ENCODE data around the gene DCDC1.

DNA sequence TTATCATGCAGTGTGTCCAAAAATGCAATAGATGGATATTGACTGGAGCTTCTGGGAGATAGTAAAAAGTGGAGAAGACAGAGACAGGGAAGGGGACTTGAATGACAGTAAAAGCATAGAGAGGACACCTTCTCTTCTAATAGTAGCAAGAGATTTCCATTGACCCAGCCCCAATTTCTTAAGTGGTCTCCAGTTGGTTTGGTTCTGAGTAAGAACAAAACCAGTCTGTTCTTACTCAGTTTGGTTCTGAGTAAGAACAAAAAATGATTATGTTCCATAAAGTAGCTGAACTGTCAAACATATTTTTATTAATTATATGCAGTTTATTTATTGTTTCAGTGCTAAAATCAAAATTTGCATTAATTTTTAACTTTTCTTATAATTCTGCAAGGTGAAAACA, 466.6 kb downstream of the DCDC1 start:
- TF ChIP-seq, protein P1, sequence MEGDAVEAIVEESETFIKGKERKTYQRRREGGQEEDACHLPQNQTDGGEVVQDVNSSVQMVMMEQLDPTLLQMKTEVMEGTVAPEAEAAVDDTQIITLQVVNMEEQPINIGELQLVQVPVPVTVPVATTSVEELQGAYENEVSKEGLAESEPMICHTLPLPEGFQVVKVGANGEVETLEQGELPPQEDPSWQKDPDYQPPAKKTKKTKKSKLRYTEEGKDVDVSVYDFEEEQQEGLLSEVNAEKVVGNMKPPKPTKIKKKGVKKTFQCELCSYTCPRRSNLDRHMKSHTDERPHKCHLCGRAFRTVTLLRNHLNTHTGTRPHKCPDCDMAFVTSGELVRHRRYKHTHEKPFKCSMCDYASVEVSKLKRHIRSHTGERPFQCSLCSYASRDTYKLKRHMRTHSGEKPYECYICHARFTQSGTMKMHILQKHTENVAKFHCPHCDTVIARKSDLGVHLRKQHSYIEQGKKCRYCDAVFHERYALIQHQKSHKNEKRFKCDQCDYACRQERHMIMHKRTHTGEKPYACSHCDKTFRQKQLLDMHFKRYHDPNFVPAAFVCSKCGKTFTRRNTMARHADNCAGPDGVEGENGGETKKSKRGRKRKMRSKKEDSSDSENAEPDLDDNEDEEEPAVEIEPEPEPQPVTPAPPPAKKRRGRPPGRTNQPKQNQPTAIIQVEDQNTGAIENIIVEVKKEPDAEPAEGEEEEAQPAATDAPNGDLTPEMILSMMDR (IDR thresholded peaks at IDR 0.05), result no peak
- TF ChIP-seq POLR2A (IDR thresholded peaks at IDR 0.05), result no peak

Measured in lower leg skin (tissue), 3 donors.